NCI-H187 (cell line): Measurements from ENCODE around the gene MGMT.

Experiments
- DNase-seq, 2 experiments: peaks; one replicate each; lab custom pipeline; 2025; lab: John Stamatoyannopoulos, UW

The MGMT gene

GRCh38 chr10:129495256-129495655 lies 28.2 kb downstream of the MGMT start:
- DNase-seq = no peak

- DNase-seq = no peak
Measured at GRCh38 chr10:129495698-129496097, 28.7 kb downstream of the MGMT start.

GRCh38 chr10:129497013-129497412 lies 30.0 kb downstream of the MGMT start:
- no peak for DNase-seq

- no peak for DNase-seq
Measured at GRCh38 chr10:129498680-129499079, 31.6 kb downstream of the MGMT start.

GRCh38 chr10:129500617-129501339 lies 33.7 kb downstream of the MGMT start:
- DNase-seq = no peak

- no peak for DNase-seq
Measured at GRCh38 chr10:129501652-129502436, 34.8 kb downstream of the MGMT start.

- no peak for DNase-seq
Measured at GRCh38 chr10:129502448-129502847, 35.4 kb downstream of the MGMT start.

- no peak for DNase-seq
Measured at GRCh38 chr10:129505500-129506075, 38.5 kb downstream of the MGMT start.

- DNase-seq = no peak
Measured at GRCh38 chr10:129506101-129506797, 39.2 kb downstream of the MGMT start.

GRCh38 chr10:129507216-129507889 lies 40.3 kb downstream of the MGMT start:
- no peak for DNase-seq

GRCh38 chr10:129509155-129509554 lies 42.1 kb downstream of the MGMT start:
- no peak for DNase-seq

GRCh38 chr10:129509835-129510234 lies 42.8 kb downstream of the MGMT start:
- no peak for DNase-seq

GRCh38 chr10:129511086-129511485 lies 44.0 kb downstream of the MGMT start:
- no peak for DNase-seq

GRCh38 chr10:129511758-129512157 lies 44.7 kb downstream of the MGMT start:
- DNase-seq = no peak

GRCh38 chr10:129513312-129513711 lies 46.3 kb downstream of the MGMT start:
- DNase-seq = no peak

GRCh38 chr10:129514568-129515451 lies 47.8 kb downstream of the MGMT start:
- no peak for DNase-seq

GRCh38 chr10:129516846-129517679 lies 50.0 kb downstream of the MGMT start:
- DNase-seq = no peak

GRCh38 chr10:129517680-129518057 lies 50.6 kb downstream of the MGMT start:
- DNase-seq = no peak

- no peak for DNase-seq
Measured at GRCh38 chr10:129518793-129519192, 51.8 kb downstream of the MGMT start.
